Tibial nerve (tissue), 4 donors: ENCODE measurements around the gene SUSD2. TPM values are rescaled to one million over a fixed set of nuclear protein-coding genes. Genes with fewer than 3 reads are reported as not detected.

ENCODE experiments used
- DNase-seq, 2 donors: peaks; one replicate each; pipeline ENCODE4 v3.0.0-alpha.2; 2019; ENCODE audit warnings: low spot score in 2 of 2
- H3K27ac ChIP-seq, 4 donors: fragments of 200-600 bp; sonication (generic) in 3 of 4; one replicate each; pipeline ENCODE4 v1.5.1; 2017 to 2019; ENCODE audit warnings: mild to moderate bottlenecking in 1 of 4
- H3K27me3 ChIP-seq, 2 donors: fragments of 200-600 bp; sonication (generic) in 1 of 2; one replicate each; pipeline versions ENCODE4 v1.5.1 to v1.6.0; 2017 to 2019
- H3K36me3 ChIP-seq, 3 donors: fragments of 200-600 bp; sonication (generic); one replicate each; pipeline ENCODE4 v1.5.1; 2018 to 2019
- H3K4me1 ChIP-seq, 4 donors: fragments of 200-600 bp; sonication (generic) in 3 of 4; one replicate each; pipeline ENCODE4 v1.5.1; 2017 to 2019
- H3K4me3 ChIP-seq, 4 donors: fragments of 200-600 bp; sonication (generic) in 3 of 4; one replicate each; pipeline ENCODE4 v1.5.1; 2017 to 2019; ENCODE audit warnings: mild to moderate bottlenecking in 1 of 4, moderate library complexity in 1 of 4
- H3K9me3 ChIP-seq, 4 donors: fragments of 200-600 bp; sonication (generic) in 3 of 4; one replicate each; pipeline ENCODE4 v1.5.1; 2017 to 2019
- EP300 ChIP-seq, 2 donors: sonication (generic); formaldehyde crosslinking; IDR thresholded peaks; one replicate each; pipeline ENCODE4 v1.6.1; 2017; ENCODE audit warnings: antibody characterized with exemption in 2 of 2, mild to moderate bottlenecking in 1 of 2
- POLR2A ChIP-seq, 2 donors: fragments of 450-650 bp; IDR thresholded peaks; one replicate each; pipeline ENCODE4 v1.6.1; 2017; ENCODE audit warnings: antibody characterized with exemption in 2 of 2, mild to moderate bottlenecking in 2 of 2, moderate library complexity in 2 of 2
- WGBS, 2 donors: methylation state at CpG; one replicate each; pipeline ENCODE4 v1.1.5; 2018; 5-methylcytosine and 5-hydroxymethylcytosine counted together
- total RNA-seq, 4 donors: library from RNA; depleted of rRNA; stranded (reverse); fragments of >200 nt; gene quantifications; one replicate each; pipeline ENCODE4 v1.1.0, GENCODE V29; 2016
- TF ChIP-seq, protein P1 (sequence below), 5 experiments: fragments of 200-600 bp in 3 of 5; fragments of 450-650 bp in 2 of 5; sonication (generic) in 3 of 5; IDR thresholded peaks; one replicate each; pipeline ENCODE4 v1.5.1; 2016 to 2019; ENCODE audit warnings: antibody characterized with exemption in 5 of 5, mild to moderate bottlenecking in 3 of 5, moderate library complexity in 2 of 5

The SUSD2 gene
- total RNA-seq, 4 donors from 2014 or later: 9.0 to 9.6 (median 9.4) TPM

DNA sequence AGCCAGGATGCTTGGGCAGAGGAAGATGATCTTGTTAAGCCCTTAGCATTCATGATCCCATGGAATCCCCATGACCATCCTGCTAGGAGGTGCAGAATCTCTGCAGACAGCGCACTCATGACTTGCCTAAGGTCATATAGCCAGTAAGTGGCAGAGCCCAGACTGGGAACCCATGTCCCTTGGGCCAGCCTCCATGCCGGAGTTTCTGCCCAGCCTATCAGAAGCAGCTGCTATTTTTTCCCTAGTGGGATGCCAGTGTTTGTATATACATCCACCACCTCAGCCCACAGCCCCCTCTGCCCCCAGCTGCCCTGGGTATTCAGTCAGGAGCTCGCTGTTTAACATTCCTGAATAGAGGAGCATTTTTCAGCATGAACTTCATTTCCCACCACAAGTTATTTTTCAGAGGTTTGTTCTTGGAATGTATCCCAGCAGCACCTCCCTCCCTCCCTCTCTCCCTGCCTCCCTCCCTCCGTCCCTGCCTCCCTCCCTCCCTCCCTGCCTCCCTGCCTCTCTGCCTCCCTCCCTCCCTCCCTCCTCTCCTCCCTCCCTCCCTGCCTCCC lies 34.4 kb upstream of the SUSD2 start:
- TF ChIP-seq, protein P1, sequence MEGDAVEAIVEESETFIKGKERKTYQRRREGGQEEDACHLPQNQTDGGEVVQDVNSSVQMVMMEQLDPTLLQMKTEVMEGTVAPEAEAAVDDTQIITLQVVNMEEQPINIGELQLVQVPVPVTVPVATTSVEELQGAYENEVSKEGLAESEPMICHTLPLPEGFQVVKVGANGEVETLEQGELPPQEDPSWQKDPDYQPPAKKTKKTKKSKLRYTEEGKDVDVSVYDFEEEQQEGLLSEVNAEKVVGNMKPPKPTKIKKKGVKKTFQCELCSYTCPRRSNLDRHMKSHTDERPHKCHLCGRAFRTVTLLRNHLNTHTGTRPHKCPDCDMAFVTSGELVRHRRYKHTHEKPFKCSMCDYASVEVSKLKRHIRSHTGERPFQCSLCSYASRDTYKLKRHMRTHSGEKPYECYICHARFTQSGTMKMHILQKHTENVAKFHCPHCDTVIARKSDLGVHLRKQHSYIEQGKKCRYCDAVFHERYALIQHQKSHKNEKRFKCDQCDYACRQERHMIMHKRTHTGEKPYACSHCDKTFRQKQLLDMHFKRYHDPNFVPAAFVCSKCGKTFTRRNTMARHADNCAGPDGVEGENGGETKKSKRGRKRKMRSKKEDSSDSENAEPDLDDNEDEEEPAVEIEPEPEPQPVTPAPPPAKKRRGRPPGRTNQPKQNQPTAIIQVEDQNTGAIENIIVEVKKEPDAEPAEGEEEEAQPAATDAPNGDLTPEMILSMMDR (IDR thresholded peaks at IDR 0.05): no peak
- TF ChIP-seq EP300 (IDR thresholded peaks at IDR 0.05): peak in 1 of 2 donors; percentile 32

DNA sequence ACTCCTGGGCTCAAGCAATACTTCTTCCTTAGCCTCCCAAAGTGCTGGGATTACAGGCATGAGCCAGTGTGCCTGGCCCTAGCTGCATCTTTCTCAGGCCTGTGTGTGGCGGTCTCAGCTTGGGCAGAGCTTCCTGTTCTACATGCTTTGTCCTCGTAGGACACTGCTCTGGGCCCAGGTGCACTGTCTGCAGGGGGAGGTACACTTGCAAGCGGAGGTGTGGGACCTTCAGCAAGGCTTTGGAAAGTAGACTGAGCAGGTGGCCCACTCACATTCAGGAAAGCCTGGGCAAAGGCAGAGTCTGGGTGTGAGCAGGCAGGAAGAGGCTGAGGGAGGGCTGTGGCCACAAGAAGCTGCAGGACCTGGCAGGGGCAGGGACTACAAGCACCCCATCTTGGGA lies 33.6 kb upstream of the SUSD2 start:
- H3K4me1 ChIP-seq: peaks cover 4 to 74% (median 53%) of the 10 kb centered on the region in 4 donors
- no peak for DNase-seq

More for the DNA sequence above, 34.4 kb upstream of the SUSD2 start:
- H3K36me3 ChIP-seq: peaks cover 0 to 11% (median 0%) of the 10 kb centered on the region in 3 donors
- peak in 1 of 2 donors; percentile 24 for DNase-seq
- no peak overlapping the region for H3K4me3 ChIP-seq
- peak overlapping the region in 3 of 4 donors; percentile 72 to 84 (median 77) for H3K27ac ChIP-seq
- WGBS, 2 donors: 16 to 27% methylated on average over 4 of the region's 4 CpGs
- peaks cover 4 to 81% (median 53%) of the 10 kb centered on the region in 4 donors for H3K4me1 ChIP-seq
- no peaks in the 10 kb centered on the region for H3K9me3 ChIP-seq
- H3K27me3 ChIP-seq: no peaks in the 10 kb centered on the region

DNA sequence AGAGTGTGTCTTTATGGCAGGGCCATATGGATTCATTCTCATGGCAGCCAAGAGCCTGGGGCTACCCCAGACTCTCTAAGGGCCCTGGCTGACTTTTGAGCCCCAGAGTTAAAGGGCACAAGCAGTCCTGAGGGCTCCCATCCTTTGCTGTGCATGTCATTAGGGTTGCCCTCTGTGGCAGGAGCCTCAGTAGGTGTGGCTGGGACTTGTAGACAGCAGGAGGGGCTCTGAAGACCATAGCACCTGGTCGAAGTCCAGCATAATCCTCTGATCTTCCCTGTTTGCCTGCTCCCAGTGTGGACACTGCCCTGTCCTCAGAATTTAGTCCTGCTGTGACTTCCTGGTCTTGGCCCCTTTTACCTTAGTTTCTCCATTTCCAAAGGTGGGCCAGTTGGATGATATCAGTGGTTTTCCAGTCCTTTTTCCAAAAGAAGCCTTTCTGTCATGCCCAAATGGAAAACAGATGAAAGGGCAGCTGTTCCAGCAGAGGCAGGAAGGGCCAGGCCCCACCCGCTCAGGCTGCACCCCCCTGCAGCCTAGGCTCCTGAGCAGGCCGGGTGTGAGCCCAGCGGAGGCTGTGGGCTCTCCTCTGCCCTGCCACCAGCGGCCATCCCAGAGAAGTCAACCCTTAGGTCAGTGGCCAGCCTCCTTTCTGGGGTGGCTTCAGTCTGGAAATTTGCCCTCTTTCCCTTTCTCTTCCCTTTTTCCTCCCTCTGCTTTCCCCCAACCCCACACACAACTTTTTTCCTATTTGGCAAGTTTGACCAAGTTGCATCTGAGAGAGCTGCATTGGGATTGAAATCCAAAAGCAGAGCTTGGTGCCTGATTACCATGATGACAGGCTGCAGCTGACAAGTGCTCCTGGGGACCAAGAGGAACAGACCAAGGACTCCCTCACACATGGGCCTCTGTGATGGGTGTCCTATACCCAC lies 32.8 kb upstream of the SUSD2 start:
- Histone ChIP-seq H3K4me3 (no peak overlapping the region), H3K27ac (peak overlapping the region; percentile 13 to 84 (median 71)), H3K36me3 (peaks cover 0 to 11% (median 0%) of the 10 kb centered on the region in 3 donors), H3K9me3 (no peaks in the 10 kb centered on the region), H3K27me3 (no peaks in the 10 kb centered on the region), H3K4me1 (peaks cover 4 to 65% (median 52%) of the 10 kb centered on the region in 4 donors)
- 68 to 84% methylated on average over 4 to 5 of the region's 5 CpGs for WGBS, 2 donors
- TF ChIP-seq EP300 (IDR thresholded peaks at IDR 0.05) (no peak), POLR2A (IDR thresholded peaks at IDR 0.05) (no peak)
- TF ChIP-seq, protein P1 (IDR thresholded peaks at IDR 0.05): no peak
- DNase-seq: no peak

More for the DNA sequence above, 33.6 kb upstream of the SUSD2 start:
- Histone ChIP-seq H3K27ac (peak overlapping the region; percentile 13 to 84 (median 71)), H3K9me3 (no peaks in the 10 kb centered on the region), H3K27me3 (no peaks in the 10 kb centered on the region), H3K36me3 (peaks cover 0 to 11% (median 0%) of the 10 kb centered on the region in 3 donors), H3K4me3 (no peak overlapping the region)
- WGBS, 2 donors: 74 to 80% methylated on average over 3 of the region's 3 CpGs
- TF ChIP-seq POLR2A (IDR thresholded peaks at IDR 0.05) (no peak), EP300 (IDR thresholded peaks at IDR 0.05) (no peak)
- TF ChIP-seq, protein P1 (IDR thresholded peaks at IDR 0.05): no peak

DNA sequence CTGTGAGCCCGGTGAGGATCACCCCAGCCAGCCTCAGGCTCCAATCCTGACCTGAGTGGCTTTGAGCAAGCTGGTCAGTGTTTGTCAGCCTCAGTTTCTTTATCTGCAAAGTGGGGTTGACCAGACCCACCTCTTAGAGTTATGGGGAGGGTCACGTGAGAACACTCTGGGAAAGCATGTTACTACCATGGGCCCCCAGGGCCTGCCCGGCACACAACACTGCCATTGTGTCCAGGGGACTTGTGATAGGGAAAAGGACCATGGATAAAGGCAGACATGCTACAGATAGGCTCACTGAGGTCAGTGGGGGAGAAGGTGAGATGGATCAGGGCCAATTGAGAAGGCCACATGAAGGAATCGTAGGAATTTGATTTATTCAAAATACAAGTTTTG lies 32.1 kb upstream of the SUSD2 start:
- WGBS, 2 donors: 85 to 89% methylated on average over 4 of the region's 4 CpGs
- Histone ChIP-seq H3K4me3 (no peak overlapping the region), H3K9me3 (no peaks in the 10 kb centered on the region), H3K36me3 (peaks cover 0 to 9% (median 0%) of the 10 kb centered on the region in 3 donors), H3K27me3 (no peaks in the 10 kb centered on the region), H3K27ac (peak overlapping the region in 3 of 4 donors; percentile 37 to 77 (median 52)), H3K4me1 (peaks cover 4 to 58% (median 49%) of the 10 kb centered on the region in 4 donors)
- TF ChIP-seq POLR2A (IDR thresholded peaks at IDR 0.05) (no peak), EP300 (IDR thresholded peaks at IDR 0.05) (no peak)
- TF ChIP-seq, protein P1 (IDR thresholded peaks at IDR 0.05): no peak
- DNase-seq: no peak
